ENCODE data around the gene EHMT1. TPM values are rescaled to one million over a fixed set of nuclear protein-coding genes. Genes with fewer than 3 reads are reported as not detected.
A peak's percentile ranks its signal among the peaks of the same experiment; 100 is the strongest.

Gene EHMT1
- total RNA-seq, 1 donor from 2014 or later, result 162 TPM

- peak overlapping the region; percentile 81 for H3K4me3 Mint-ChIP-seq (ENCODE audit: unreplicated experiment)
- H3K27me3 Mint-ChIP-seq (ENCODE audit: unreplicated experiment), result peaks cover 16% of the 10 kb centered on the region
- peak; percentile 80 for DNase-seq
Measured at GRCh38 chr9:137878146-137878941, 259.5 kb downstream of the EHMT1 start.

GRCh38 chr9:137879052-137879451, 260.2 kb downstream of the EHMT1 start:
- Mint-ChIP-seq H3K9me3 (ENCODE audit: unreplicated experiment) (peaks cover 3% of the 10 kb centered on the region), H3K36me3 (ENCODE audit: unreplicated experiment) (peaks cover 10% of the 10 kb centered on the region), H3K4me3 (ENCODE audit: unreplicated experiment) (peak overlapping the region; percentile 81), H3K27me3 (ENCODE audit: unreplicated experiment) (peaks cover 14% of the 10 kb centered on the region), H3K4me1 (ENCODE audit: low read depth, unreplicated experiment) (peaks cover 18% of the 10 kb centered on the region), H3K27ac (ENCODE audit: unreplicated experiment) (peak overlapping the region; percentile 33)
- TF ChIP-seq CTCF (IDR thresholded peaks at IDR 0.05; ENCODE audit: partially characterized antibody, unreplicated experiment), result no peak
- DNase-seq, result no peak

More at GRCh38 chr9:137878146-137878941, 259.5 kb downstream of the EHMT1 start:
- Mint-ChIP-seq H3K36me3 (ENCODE audit: unreplicated experiment) (peaks cover 10% of the 10 kb centered on the region), H3K27ac (ENCODE audit: unreplicated experiment) (no peak overlapping the region), H3K9me3 (ENCODE audit: unreplicated experiment) (peaks cover 3% of the 10 kb centered on the region), H3K4me1 (ENCODE audit: low read depth, unreplicated experiment) (peaks cover 18% of the 10 kb centered on the region)
- no peak for TF ChIP-seq CTCF (IDR thresholded peaks at IDR 0.05; ENCODE audit: partially characterized antibody, unreplicated experiment)

DNA sequence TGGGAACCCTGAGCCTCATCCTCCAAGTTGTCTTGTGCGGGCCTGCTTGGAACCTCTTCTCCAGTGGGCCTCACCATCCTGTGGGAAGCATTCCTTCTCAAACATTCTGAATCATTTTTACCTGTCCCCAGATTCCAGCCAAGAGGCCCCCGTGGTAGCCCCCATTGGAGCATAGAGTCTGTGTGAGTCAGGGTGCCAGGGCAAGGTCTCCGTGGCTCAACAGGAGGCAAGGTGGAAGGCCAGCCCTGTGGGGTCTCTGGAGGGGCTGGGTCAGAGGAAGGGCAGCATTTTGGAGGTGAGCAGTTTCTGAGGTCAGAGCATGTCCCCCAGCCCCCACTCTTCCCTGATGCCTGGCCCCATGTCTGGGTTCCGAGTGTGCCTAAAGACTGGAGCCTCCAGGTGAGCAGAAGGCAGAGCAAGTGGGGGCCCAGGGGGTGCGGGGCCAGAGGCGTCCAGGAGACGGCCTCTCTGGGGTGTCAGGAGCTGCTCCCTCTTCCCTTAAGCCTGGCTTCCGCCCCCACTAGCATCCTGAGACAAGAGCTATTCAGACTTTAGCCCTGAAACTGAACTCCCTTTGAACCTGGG, 260.9 kb downstream of the EHMT1 start:
- Mint-ChIP-seq H3K9me3 (ENCODE audit: unreplicated experiment) (peaks cover 3% of the 10 kb centered on the region), H3K4me1 (ENCODE audit: low read depth, unreplicated experiment) (peaks cover 18% of the 10 kb centered on the region), H3K4me3 (ENCODE audit: unreplicated experiment) (peak overlapping the region; percentile 81), H3K27me3 (ENCODE audit: unreplicated experiment) (peaks cover 14% of the 10 kb centered on the region), H3K36me3 (ENCODE audit: unreplicated experiment) (peaks cover 10% of the 10 kb centered on the region), H3K27ac (ENCODE audit: unreplicated experiment) (no peak overlapping the region)
- no peak for DNase-seq
- TF ChIP-seq CTCF (IDR thresholded peaks at IDR 0.05; ENCODE audit: partially characterized antibody, unreplicated experiment), result no peak

- no peak for DNase-seq
- peaks cover 3% of the 10 kb centered on the region for H3K9me3 Mint-ChIP-seq (ENCODE audit: unreplicated experiment)
- TF ChIP-seq CTCF (IDR thresholded peaks at IDR 0.05; ENCODE audit: partially characterized antibody, unreplicated experiment), result no peak
- peak overlapping the region; percentile 72 for H3K4me3 Mint-ChIP-seq (ENCODE audit: unreplicated experiment)
- H3K4me1 Mint-ChIP-seq (ENCODE audit: low read depth, unreplicated experiment), result peaks cover 18% of the 10 kb centered on the region
- peaks cover 14% of the 10 kb centered on the region for H3K27me3 Mint-ChIP-seq (ENCODE audit: unreplicated experiment)
- H3K27ac Mint-ChIP-seq (ENCODE audit: unreplicated experiment), result peak overlapping the region; percentile 38
- peaks cover 10% of the 10 kb centered on the region for H3K36me3 Mint-ChIP-seq (ENCODE audit: unreplicated experiment)
Measured at GRCh38 chr9:137880160-137880975, 261.6 kb downstream of the EHMT1 start.
